C4-2B (cell line): ENCODE data around the gene PNPLA7.

Source experiments
- H3K27ac ChIP-seq: fragments of 450-650 bp; 2 replicates; pipeline ENCODE4 v1.5.1; 2017
- CTCF ChIP-seq: fragments of 450-650 bp; conservative IDR thresholded peaks from 2 replicates; pipeline ENCODE4 v1.5.1; 2017; ENCODE audit warnings: mild to moderate bottlenecking
- ZFX ChIP-seq: fragments of 450-650 bp; IDR thresholded peaks from 2 replicates; pipeline ENCODE4 v1.6.1; 2017

PNPLA7 gene

DNA sequence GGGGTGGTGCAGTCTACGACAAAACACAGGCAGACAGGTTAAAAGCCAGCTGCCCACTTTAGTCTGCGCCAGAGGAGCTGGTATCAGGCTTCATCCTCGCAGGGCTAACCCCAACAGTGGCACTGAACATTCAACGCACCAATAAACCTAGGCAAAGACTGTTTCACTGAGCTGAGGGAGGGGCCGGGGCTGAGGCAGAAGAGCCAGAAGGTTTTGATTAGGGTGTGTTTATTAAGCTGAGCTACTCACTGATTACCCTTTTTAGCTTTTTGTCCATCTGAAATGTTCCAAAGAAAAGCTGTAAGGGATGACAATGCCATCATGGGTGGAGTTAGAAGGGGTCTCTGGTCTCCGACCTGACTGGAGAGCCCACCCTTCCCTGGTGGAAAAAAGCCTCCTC lies 38.7 kb upstream of the PNPLA7 start:
- TF ChIP-seq CTCF (no peak), ZFX (no peak)
- H3K27ac ChIP-seq = peak overlapping the region; percentile 88

DNA sequence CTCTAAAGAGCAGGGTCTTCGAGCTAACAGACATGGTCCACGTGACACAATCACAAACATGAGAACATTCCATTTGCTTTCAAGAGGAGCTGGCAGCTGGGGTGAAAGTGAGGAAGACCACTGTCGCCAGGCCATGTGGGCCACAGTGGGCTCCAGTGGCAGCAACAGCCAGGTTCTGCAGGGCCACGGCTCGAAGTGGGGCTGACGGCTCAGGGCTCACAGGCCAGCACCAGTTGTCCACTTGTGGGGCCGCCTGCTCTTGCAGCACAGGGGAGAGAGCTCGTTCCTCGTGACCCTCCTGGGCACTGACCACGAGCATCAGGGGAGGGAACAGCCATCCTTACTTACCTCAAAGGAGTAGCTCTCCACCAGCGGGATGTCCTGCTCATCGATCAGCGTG lies 38.1 kb upstream of the PNPLA7 start:
- peak overlapping the region; percentile 88; the same call in 1 of the 2 replicates for H3K27ac ChIP-seq
- TF ChIP-seq ZFX (no peak), CTCF (no peak)

DNA sequence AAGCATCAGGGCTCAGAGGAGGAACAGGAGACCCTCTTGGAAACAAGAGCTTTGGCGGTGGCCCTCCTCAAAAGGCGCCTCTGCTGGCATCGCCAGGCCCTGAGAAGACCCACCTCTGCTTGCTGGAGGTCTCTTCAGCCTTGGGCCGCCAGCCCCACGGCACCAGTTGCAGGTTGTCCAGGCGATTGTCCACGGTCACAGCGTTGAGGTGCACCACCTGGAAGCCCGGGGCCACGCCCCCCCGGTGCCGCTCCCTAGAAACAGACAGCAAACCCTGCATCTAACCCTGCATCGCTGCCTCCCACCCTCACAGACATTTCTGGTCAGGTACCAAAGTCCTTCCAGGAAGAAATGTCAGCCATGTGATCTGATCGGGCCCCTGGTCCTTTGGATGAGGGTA lies 36.7 kb upstream of the PNPLA7 start:
- H3K27ac ChIP-seq = no peak overlapping the region

DNA sequence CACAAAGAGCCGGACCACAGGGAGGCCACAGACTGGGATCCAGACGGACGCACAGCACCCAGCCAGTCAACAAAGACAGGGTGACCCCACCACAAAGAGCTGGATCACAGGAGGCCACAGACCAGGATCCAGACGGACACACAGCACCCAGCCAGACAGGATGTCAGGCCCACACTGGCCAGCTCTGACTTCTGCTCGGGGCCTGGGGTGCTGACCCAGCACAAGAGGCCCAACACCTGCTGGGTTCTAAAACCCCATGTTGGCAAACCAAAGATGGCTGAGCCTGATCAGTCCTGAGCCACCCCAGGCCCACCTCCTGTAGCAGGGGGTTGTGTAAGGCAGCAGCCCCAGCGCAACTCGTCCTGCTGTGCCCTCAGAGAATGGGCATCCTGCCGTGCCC lies 33.8 kb upstream of the PNPLA7 start:
- TF ChIP-seq ZFX (no peak), CTCF (no peak)
- H3K27ac ChIP-seq = no peak overlapping the region

More for the DNA sequence above, 36.7 kb upstream of the PNPLA7 start:
- TF ChIP-seq ZFX (no peak), CTCF (no peak)

DNA sequence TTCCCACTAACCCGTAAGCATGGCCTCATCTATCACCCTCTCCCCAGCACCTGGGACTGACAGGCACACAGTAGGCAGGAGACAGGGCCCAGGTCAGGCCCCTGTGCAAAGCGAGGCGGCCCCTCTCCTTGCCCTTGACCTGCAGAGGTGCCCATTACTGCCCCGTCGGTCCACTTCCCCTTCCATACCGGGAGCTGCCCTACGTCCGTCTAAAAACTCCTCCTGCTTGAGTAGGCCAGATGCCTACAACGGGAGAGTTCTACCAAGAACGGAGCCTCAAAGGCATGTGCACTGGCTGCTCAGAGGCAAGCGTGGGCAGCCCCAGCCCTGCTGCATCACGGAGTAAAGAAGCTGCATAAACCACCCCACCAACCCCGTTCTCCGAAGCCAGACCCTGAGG lies 33.1 kb upstream of the PNPLA7 start:
- H3K27ac ChIP-seq = no peak overlapping the region
- TF ChIP-seq ZFX = no peak
- no peak for TF ChIP-seq CTCF

DNA sequence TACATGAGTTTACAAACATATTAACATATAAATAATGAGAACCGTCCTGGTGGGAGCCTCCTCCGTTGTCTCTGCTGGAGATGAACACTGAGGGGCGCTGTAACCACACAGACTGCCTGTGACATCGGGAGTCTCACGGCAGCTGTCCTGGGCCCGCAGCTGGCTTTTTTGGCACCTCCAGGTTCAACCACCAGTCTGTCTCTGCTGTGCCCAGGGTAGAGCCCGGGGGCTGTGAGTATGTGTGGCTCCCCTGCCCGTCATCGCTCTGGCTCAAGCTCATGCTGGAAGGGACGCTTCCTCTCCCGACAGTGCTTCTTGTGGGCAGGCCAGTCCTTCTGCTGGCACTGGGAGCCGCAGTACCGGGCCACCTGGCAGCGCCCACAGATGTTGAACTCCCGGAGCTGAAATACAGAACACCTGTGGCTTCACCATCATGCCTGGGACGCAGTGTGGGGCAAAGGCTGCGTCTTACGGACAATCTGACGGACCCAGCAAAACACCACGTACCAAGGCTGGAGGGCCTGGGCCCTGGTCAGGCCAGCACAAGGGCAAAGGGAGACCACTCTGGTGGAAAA lies 32.2 kb upstream of the PNPLA7 start:
- TF ChIP-seq CTCF (no peak; the same call in 1 of the 2 replicates), ZFX (no peak)
- H3K27ac ChIP-seq = no peak overlapping the region

DNA sequence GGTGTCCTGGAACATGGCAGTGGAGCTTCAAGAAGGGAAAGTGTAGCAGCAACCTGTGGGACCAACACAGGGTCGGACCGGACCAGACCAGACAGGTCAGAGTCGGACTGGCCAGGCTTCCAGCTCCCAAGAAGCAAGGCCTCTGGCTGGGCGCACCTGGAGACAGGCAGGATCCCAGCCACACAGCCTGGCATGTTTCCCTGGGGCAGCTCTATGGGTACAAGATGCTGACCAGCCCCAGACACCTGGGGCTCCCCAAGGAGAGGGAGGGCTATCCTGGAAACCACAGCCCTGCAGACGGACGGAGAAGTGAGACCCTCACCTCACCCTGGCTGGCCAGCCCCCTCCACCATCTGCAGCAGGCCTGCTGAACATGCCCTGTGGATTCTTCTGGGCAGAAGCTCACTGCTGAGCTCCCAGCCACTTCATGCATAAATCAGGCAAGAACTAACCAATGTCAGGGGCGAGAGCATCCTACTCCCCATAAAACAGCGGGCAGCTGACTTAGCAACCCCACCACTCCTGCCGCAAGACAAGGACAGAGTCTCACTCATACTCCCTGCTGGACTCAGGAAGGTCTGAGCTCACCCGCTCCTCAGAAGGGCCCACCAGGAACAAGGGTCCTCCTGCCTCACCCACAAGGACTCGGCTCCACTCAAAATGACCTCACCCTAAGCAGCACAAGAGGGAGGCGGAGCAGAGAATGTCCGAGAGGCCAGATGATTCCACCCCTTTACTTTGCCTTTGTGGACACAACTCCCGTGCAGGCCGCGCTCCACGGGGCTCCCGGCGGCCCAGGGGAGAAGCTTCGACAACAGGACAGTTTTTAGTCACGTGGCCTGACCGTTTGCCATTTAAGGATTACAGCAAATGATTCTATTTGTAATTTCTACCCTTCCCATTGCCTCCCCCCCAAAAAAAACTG lies 31.4 kb upstream of the PNPLA7 start:
- TF ChIP-seq ZFX (no peak), CTCF (no peak)
- no peak overlapping the region for H3K27ac ChIP-seq
